ENCODE data around the gene LRP2.
"Not testable (repeated sequence)": the region's sequence is repeated elsewhere in the genome, so short reads cannot be mapped to it uniquely, and the experiment has no call there.

Gene LRP2

GRCh38 chr2:169172151-169172735, 190.1 kb downstream of the LRP2 start:
- no peak for DNase-seq

DNA sequence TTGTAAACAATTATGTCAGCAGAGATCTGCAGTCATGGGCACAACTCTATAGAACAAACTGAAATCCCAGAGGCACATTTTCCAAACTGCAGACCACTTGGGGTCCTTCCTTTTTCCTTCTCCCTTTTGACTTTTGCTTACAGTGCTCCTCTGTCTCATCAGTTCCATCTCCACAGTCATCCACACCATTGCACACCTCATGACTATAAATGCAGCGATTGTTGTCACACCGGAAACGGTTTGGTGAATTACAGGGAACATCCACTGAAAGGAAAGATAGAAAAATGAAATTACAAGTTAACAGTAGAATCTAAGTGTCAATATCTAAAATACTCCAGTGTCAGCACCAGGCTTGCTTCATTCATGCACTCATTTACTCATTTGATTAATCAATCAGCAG, 196.5 kb downstream of the LRP2 start:
- no peak for DNase-seq

DNA sequence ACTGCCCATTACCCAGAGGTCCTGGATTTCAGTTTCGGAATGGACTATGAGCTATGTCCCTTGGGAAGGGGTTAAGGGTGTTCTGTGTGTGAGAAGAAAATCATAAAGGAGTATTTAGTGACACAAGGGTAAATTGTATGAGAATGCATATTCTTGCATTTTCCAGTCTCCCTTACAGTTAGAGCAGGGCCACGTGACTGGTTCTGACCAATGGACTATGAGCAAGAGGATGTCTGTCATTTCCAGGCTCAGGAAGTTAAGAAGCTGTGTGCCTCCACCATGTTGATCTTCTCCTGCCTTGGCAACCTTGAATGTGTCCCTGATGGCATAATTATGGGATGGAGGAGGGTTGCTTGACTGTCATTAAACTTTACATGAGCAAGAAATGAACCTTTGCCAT, 198.0 kb downstream of the LRP2 start:
- no peak for DNase-seq

DNA sequence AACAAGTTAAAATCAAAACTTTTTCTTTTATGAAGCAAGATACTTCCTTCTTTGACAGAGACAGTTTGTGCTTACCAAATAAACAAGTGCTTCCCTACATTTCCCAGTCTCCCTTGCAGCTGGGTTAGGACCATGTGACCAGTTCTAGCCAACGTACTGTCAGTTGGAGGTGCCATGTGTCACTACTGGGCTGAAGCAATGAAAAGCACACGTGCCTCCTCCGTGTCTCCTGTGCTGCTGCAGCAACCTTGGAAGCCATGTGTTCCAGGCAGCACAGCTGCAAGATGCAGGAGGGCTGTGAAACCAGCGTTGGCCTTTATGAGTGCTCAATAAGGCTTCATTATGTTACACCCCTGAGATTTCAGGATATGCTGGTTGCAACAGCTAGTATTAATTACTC, 199.7 kb downstream of the LRP2 start:
- DNase-seq, result no peak

DNA sequence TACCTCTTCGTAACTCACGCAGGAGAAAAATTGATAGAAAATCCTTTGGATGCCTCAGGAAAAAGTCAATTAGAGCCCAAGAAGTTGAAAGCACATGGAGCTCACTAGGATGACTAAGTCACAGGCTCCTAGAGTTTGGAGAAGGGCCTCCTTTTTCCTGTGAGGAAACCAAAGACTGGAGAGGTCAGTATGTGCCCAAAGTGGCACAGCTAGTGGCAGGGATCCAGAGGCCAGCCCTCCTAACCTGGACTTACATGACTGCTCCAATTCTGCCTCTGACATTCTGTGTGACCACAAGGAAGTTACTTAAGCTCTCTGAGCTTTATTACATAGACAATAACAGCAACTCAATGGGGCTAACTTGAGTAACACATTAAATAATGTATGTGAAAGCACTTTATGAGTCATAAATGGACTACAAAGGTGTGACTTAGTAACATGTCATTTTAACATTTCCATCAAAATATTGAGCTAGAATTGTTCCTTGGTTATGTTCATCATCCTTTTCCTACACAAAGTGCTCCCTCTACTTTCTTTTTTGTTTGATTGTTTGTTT, 201.3 kb downstream of the LRP2 start:
- DNase-seq, result no peak

- DNase-seq, result no peak
These were observed 202.6 kb downstream of the LRP2 start for GRCh38 chr2:169159686-169160085.

DNA sequence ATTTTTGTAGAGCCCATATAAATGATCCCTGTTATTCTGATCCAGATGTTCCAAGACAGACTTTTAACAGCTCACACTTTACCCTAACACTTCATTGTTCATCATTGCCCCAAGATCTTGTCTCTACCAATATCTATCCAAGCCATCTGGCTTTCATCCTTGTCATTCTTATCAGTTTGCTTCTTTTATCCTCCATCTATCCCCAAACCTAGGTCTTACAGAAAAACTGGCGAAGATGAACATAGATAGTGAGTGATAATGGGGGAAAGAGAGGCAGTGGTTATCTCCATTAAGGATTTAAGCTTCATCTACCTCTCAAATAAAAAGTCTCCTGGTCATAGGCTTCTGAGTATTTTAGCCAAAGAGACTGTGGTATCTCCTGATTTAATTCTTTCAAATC, 203.5 kb downstream of the LRP2 start:
- DNase-seq, result no peak

DNA sequence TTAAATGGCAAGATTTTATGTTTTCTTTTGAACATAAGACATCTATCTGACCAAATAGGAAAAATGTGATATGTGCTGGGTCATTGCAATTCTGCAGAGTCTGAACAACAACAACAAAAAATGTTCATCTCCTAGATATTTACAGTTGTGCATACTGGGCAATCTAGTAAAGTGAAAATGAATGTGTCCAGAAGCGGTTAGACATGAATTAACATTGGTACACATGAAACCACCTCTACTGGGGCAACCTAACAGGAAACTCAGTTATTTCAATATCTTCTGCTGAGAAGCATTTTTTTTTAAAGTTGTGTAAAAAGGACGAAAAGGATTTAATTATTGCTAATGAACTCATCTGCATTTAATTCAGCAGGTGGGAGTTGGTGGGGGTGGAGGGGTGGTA, 216.1 kb downstream of the LRP2 start:
- DNase-seq, result no peak

GRCh38 chr2:169143998-169144397, 218.3 kb downstream of the LRP2 start:
- no peak for DNase-seq

GRCh38 chr2:169141713-169142352, 220.5 kb downstream of the LRP2 start:
- peak; percentile 76 for DNase-seq

DNA sequence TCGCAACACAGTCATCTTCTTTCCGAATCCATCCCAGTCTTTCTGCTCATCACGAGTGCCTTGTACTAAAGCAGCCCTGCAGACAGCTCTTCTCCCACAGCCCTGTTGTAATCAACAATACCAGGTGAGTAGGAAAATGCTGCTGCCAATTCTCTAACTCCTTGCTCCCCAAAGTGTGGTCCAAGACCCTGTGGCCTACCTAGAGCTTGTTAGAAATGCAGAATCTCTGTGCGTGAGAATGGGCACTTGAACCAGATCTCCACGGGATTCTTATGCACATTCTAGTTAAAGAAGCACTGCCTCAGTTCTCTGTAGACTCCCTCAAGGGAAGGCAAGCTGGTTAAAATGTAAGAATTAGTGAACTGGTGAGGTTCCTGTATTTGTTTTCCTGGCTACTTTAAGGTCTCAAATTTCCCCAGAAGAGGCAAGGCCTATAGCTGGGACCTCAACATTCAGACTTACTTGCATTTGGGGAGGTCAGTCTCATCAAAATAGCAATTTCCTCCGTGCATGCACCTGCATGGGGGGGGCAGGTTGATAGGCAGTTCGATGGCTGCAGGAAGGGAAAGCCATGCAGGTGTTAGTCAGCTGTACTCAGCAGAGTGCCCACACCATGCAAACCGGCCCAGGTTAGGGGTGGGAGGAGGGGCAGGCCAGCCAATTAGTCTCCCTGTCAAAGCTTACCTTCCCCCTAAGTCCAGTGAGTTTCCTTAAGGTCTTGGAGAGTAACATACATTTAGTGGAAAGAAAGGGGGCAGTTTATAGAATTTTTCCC, 222.2 kb downstream of the LRP2 start:
- DNase-seq, result no peak

DNA sequence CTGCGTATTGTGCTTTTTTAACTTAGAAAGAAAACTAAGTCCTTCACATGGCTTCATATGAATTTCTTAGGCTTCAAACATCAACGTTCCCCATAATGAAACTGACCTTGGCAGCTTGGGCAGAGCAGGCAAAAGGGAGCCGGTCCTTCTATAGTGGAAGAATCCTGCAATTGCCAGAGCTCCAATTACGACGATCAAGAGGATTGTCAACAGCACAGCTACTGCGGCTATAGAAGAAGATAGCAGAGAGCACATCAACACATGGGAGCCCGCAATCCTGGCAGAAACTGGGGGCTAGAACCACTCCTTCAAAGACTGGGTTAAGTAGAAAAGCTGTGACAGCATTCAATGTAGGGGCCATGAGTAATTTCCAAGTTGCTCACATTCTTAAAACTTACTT, 223.2 kb downstream of the LRP2 start:
- no peak for DNase-seq

DNA sequence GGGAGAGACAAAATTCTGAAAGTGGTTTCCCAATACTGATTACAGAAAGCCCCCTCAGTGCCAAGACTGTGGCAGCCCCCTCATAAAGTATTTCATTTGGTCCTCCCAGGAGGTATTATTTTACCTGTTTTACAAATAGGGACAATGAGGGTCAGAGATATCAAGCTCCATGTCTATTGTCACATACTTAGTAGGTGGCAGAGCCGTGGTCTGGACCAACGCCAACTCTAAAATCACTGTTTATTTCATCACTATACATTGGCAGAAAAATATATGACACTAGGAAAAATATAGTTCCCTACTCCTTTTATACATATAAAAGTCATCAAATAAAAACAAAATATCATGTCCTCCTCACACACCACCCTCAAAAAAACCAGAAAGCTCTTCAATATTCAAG, 224.4 kb downstream of the LRP2 start:
- no peak for DNase-seq

DNA sequence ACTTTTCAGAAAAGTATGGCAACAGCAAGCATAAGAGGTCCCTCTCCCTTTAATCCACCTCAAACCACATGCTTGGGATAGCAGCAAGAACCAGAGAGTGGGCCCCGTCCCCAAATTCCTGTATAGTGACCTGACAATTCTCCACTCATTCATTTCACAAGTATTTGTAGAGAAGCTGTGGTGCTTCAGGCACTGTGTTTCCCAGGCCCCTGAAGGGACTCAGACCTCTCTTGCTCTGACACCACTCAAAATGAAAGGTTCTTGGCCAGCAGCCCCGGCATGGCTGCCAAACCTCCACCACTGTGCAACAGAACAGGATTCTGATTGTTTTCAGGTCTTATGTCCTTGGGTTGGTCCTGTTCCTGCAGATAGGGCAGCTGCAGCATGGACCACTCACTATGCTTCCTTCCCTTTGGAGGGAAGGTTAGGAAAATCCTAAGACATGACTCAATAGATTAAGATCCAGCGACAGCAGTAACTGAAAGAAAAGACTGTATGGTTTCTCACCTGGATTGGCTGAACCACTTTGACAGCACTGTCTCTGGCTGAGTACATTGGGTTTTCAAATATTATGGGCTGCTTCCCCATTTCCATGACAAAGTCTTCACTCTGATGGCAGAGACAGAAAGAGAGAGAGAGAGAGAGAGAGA, 225.3 kb downstream of the LRP2 start:
- DNase-seq, result no peak

DNA sequence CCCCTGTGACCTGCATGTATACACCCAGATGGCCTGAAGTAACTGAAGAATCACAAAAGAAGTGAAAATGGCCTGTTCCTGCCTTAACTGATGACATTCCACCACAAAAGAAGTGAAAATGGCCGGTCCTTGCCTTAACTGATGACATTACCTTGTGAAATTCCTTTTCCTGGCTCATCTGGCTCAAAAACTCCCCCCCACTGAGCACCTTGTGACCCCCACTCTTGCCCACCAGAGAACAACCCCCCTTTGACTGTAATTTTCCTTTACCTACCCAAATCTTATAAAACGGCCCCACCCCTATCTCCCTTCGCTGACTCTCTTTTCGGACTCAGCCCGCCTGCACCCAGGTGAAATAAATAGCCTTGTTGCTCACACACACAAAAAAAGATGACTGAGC, 225.9 kb downstream of the LRP2 start:
- not testable (repeated sequence) for DNase-seq

DNA sequence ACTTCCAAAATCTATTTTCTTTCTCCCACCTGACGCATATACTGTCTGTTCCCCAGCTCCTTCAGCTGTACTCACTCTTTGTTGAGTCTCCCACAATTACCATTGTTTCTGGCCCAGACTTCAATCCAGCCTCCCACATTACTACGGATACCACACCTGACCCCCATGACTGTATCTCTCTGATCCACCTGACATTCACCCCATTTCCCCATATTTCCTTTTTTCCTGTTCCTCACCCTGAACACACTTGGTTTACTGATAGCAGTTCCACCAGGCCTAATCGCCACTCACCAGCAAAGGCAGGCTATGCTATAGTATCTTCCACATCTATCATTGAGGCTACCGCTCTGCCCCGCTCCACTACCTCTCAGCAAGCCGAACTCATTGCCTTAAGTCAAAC, 228.1 kb downstream of the LRP2 start:
- DNase-seq, result not testable (repeated sequence)

DNA sequence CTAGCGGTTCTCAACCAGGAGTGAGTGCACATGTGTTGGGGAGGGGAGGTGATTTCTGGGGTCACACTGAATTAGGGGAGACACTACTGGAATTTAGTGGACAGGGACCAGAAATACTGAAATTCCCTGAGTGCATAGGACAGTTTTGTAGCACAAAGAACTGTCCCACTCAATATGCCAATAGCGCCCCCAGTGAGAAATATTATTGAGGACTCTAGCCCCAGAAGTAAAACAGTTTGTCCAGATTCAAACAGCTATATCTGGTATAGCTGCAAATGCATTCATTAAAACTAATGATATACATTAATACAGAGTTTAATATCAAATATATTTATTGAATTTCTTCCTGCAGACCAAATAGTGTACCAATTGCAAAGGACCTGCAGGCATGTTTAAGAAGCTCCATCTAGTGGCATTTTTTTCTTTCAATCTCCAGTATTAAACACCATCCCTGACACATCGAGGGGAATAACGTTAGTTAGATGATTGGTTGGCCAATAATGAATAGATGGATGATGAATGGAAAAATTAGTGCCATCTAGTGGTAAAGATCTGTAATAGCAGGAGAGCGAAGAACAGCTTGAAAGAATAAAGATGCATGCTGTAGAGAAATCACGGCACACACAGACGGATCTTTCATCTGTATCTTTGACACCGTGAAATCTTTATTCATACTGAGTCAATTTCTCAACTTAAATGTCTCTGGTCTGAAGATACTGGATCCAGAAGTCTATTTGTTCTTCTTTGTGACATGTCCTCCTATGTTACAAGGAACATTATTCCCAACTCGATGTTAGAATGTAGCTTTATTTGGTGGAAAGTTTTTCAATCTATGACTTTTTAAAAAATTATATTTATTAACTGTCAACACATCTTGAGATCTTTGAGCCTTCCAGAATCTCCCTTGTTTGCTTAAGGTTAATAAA, 230.5 kb downstream of the LRP2 start:
- peak; percentile 77 for DNase-seq

GRCh38 chr2:169129703-169130243, 232.6 kb downstream of the LRP2 start:
- DNase-seq, result no peak

DNA sequence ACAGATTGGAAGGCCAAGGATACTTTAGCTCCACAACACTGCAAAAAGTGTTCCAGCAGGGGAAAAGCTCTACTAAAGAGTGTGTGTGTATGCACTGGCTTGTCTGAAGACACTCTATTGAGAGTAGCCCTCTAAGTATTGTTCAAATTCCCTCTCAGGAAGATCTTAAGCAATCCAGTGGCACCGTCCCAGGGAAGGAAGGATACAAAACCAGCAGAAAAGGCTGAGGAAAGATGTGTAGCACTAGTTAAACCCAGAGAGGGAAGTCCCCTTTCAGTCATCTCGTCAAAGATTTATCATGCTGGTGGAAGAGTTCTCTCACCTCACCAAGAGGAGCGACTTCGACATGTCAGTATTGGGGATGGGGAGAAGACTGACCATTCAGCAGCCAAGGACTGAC, 242.5 kb downstream of the LRP2 start:
- DNase-seq, result no peak

GRCh38 chr2:169119123-169119760, 243.1 kb downstream of the LRP2 start:
- no peak for DNase-seq

- no peak for DNase-seq
These were observed 244.3 kb downstream of the LRP2 start for GRCh38 chr2:169118060-169118459.

GRCh38 chr2:169116993-169117392, 245.3 kb downstream of the LRP2 start:
- no peak for DNase-seq
